HG03439 (cell line): ENCODE measurements around the gene C16orf46.
"Not testable (repeated sequence)": the region's sequence is repeated elsewhere in the genome, so short reads cannot be mapped to it uniquely, and the experiment has no call there.

ENCODE experiments used
- ATAC-seq: cut with Tn5 transposase; IDR thresholded peaks from one replicate; pipeline ENCODE4 v1.9.1; 2021; ENCODE audit warnings: mild to moderate bottlenecking, moderate library complexity; ENCODE audit not compliant: unreplicated experiment

C16orf46 gene

GRCh38 chr16:81077076-81077940 is at the start of gene C16orf46:
C16orf46 (minus strand) TSS chr16:81077238; CDS start chr16:81063955, 13,283 bp downstream.
- peak; percentile 98 for ATAC-seq

- no peak for ATAC-seq
Measured at GRCh38 chr16:81123092-81123852, 46.2 kb upstream of the C16orf46 start.

- ATAC-seq = no peak
Measured at GRCh38 chr16:81121474-81121990, 44.5 kb upstream of the C16orf46 start.

GRCh38 chr16:81117436-81117835 is 40.4 kb upstream of the C16orf46 start:
- no peak for ATAC-seq

- no peak for ATAC-seq
Measured at GRCh38 chr16:81116285-81116684, 39.2 kb upstream of the C16orf46 start.

GRCh38 chr16:81112453-81112852 is 35.4 kb upstream of the C16orf46 start:
- ATAC-seq = no peak

- ATAC-seq = not testable (repeated sequence)
Measured at GRCh38 chr16:81109274-81109673, 32.2 kb upstream of the C16orf46 start.

GRCh38 chr16:81107511-81107910 is 30.5 kb upstream of the C16orf46 start:
- ATAC-seq = no peak

- ATAC-seq = no peak
Measured at GRCh38 chr16:81106826-81107503, 29.9 kb upstream of the C16orf46 start.

GRCh38 chr16:81105946-81106345 is 28.9 kb upstream of the C16orf46 start:
- no peak for ATAC-seq

- ATAC-seq = no peak
Measured at GRCh38 chr16:81101702-81102101, 24.7 kb upstream of the C16orf46 start.

- no peak for ATAC-seq
Measured at GRCh38 chr16:81099958-81100357, 22.9 kb upstream of the C16orf46 start.

- no peak for ATAC-seq
Measured at GRCh38 chr16:81097230-81097629, 20.2 kb upstream of the C16orf46 start.

GRCh38 chr16:81096715-81097208 is 19.7 kb upstream of the C16orf46 start:
- ATAC-seq = no peak

GRCh38 chr16:81095953-81096714 is 19.1 kb upstream of the C16orf46 start, which contains the start of gene GCSH:
GCSH (minus strand) TSS chr16:81096395; CDS start chr16:81096278, 117 bp downstream.
- peak; percentile 99 for ATAC-seq

GRCh38 chr16:81095653-81095952 is 18.6 kb upstream of the C16orf46 start:
- ATAC-seq = no peak

GRCh38 chr16:81094771-81095251 is 17.8 kb upstream of the C16orf46 start:
- no peak for ATAC-seq

GRCh38 chr16:81088836-81089235 is 11.8 kb upstream of the C16orf46 start:
- no peak for ATAC-seq

- ATAC-seq = no peak
Measured at GRCh38 chr16:81081014-81081413, 4.0 kb upstream of the C16orf46 start.

GRCh38 chr16:81080233-81080632 is 3.2 kb upstream of the C16orf46 start:
- ATAC-seq = no peak
